ENCODE results near the gene GLRA3.

- TF ChIP-seq POLR2A (IDR thresholded peaks at IDR 0.05), result no peak
- no peak for TF ChIP-seq CTCF (IDR thresholded peaks at IDR 0.05)
- no peak for TF ChIP-seq EP300 (IDR thresholded peaks at IDR 0.05)
Measured at GRCh38 chr4:174746710-174747109, 82.3 kb downstream of the GLRA3 start.

All from tibial nerve (tissue), 4 donors.